ENCODE measurements around the gene FLG2.
A peak's percentile ranks its signal among the peaks of the same experiment; 100 is the strongest.
"Not testable (repeated sequence)": the region's sequence is repeated elsewhere in the genome, so short reads cannot be mapped to it uniquely, and the experiment has no call there.

Gene FLG2

GRCh38 chr1:152359906-152360305 lies at the start of gene FLG2:
FLG2 (minus strand) TSS chr1:152360006; CDS start chr1:152358884, 1,122 bp downstream.
- no peak for DNase-seq

GRCh38 chr1:152408664-152409063 lies 48.9 kb upstream of the FLG2 start:
- no peak for DNase-seq

GRCh38 chr1:152398812-152399698 lies 39.2 kb upstream of the FLG2 start:
- peak in 1 of 2 donors; percentile 4 for DNase-seq

DNA sequence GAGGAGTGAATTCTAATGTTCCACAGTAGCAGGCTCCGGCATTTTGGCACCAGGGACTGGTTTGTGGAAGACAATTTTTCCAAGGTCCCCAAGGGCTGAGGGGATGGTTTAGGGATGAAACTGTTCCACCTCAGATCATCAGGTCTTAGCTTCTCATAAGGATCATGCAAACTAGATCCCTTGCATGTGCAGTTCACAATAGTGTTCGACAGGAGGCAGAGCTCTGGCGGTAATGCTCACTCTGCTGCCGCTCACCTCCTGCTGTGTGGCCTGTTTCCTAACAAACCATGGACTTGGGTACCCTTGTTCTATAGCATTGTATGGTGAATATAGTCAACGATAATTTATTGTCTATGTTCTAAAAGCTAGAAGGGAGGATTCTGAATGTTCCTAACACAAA lies 37.7 kb upstream of the FLG2 start:
- DNase-seq: no peak

- DNase-seq: no peak
Measured at GRCh38 chr1:152394151-152394550, 34.3 kb upstream of the FLG2 start.

GRCh38 chr1:152392909-152393308 lies 33.1 kb upstream of the FLG2 start:
- DNase-seq: no peak

DNA sequence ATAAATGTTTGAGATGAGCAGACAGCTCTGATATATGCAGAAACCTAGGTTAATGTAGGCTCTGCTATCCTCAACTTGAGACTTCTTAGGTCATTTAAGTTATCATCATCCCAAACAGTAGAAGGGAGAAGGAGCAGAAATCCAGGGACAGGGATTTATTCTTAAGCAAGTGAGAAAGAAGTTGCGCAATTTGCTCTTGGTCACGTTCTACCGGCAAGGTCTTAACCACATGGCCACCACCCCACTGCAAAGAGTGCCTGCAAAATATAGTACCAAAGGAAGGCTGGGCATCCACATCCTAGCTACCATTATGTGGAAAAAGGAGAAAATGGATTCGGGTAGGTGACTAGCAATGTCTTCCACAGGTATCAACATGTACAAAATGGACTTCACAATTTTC lies 29.1 kb upstream of the FLG2 start:
- DNase-seq: no peak

DNA sequence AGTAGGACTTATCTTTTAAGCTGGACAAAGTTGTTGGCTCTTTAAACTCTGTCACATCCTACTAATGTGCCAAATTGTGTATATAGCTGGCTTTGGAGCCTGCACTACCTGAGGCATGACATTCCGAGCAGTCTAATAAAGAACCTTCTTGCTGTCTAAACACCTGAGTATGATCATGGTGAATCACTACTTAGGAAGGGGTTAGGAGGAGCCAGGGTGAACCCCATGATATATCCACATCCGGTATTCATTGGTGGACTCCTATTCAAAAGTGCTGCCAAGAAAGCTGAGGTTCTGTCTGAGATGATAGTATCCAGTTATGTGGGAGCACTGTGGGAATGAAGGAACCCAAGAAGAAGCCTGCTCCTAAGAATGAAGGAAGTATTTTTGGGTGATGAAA lies 27.1 kb upstream of the FLG2 start:
- DNase-seq: no peak

- no peak for DNase-seq
Measured at GRCh38 chr1:152380932-152381331, 21.1 kb upstream of the FLG2 start.

- DNase-seq: no peak
Measured at GRCh38 chr1:152374451-152374850, 14.6 kb upstream of the FLG2 start.

DNA sequence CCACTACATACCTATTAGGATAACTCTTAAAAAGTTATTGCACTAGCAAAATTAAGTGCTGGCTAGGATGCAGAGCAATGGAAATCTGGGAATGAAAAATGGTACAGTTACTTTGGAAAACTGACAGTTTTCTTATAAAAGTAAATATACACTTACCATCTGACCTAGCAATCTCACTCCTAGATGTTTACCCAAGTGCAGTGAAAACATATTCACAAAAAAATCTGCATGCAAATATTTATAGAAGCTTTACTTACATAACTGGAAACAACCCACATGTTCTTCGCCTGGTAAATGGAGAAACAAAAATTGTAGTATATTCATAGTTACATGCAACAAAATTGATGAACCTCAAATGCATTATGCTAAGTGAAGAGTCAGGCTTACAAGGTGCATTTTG lies 12.9 kb upstream of the FLG2 start:
- DNase-seq: no peak

GRCh38 chr1:152367436-152367835 lies 7.6 kb upstream of the FLG2 start:
- no peak for DNase-seq

GRCh38 chr1:152356736-152357135 lies 3.1 kb downstream of the FLG2 start:
- no peak for DNase-seq

GRCh38 chr1:152349611-152350010 lies 10.2 kb downstream of the FLG2 start:
- no peak for DNase-seq

GRCh38 chr1:152348447-152348846 lies 11.4 kb downstream of the FLG2 start:
- no peak for DNase-seq

GRCh38 chr1:152347116-152347728 lies 12.6 kb downstream of the FLG2 start:
- DNase-seq: peak; percentile 37 to 62

- no peak for DNase-seq
Measured at GRCh38 chr1:152344438-152344837, 15.4 kb downstream of the FLG2 start.

- DNase-seq: no peak
Measured at GRCh38 chr1:152343006-152343405, 16.8 kb downstream of the FLG2 start.

DNA sequence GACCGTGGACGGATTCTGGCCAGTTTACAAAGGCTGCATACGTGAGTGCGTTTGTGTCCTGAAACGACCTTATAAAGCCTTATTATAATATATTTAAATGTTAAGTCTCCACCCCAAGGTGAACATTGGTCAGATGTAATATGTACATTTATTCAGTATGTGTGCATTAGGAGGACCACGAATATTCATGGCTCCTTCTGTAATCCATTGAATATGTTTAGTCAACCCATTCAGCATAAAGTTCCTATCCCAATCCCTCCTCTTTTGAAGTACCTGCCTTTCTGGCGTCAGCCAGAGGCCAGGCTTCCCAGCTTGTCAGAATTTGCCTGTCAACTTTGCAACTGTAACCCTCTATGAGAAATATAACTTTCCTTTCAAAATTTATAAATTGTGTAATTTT lies 24.4 kb downstream of the FLG2 start:
- DNase-seq: no peak

GRCh38 chr1:152328801-152329391 lies 30.9 kb downstream of the FLG2 start:
- no peak for DNase-seq

- no peak for DNase-seq
Measured at GRCh38 chr1:152325111-152325510, 34.7 kb downstream of the FLG2 start, which contains the start of gene FLG. FLG (minus strand) TSS chr1:152325239; CDS start chr1:152315456, 9,783 bp downstream.

GRCh38 chr1:152313970-152314369 lies 45.8 kb downstream of the FLG2 start:
- no peak for DNase-seq

DNA sequence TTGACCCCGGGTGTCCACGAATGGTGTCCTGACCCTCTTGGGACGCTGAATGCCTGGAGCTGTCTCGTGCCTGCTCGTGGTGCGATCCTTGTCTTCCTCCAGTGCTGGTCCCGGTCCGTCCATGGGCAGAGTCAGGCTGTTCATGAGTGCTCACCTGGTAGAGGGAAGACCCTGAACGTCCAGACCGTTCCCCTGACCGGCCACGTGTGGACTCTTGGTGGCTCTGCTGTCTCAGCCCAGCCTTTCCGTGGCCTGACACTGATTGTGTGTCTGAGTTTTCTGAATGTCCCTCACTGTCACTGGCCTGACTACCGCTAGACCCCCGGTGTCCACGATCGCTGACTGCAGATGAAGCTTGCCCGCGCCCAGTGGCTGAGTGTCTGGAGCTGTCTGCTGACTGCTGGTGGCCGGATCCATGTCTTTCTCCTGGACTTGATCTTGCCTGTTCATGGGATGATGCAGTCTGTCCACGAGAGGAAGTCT lies 46.4 kb downstream of the FLG2 start:
- DNase-seq: no peak

GRCh38 chr1:152312169-152312568 lies 47.6 kb downstream of the FLG2 start:
- not testable (repeated sequence) for DNase-seq

Data from stimulated activated CD4-positive, alpha-beta T cell treated with anti-CD3 and anti-CD28 coated beads, Interleukin-2, amount 100 ng/mL, for 24 hours (primary cell).